GM19025 (cell line): Measurements from ENCODE around the gene N4BP2L2.
A peak's percentile ranks its signal among the peaks of the same experiment; 100 is the strongest.
"Not testable (repeated sequence)": the region's sequence is repeated elsewhere in the genome, so short reads cannot be mapped to it uniquely, and the experiment has no call there.

ENCODE experiments used
- ATAC-seq: cut with Tn5 transposase; IDR thresholded peaks from one replicate; pipeline ENCODE4 v1.9.1; 2021; ENCODE audit warnings: mild to moderate bottlenecking, low read depth, moderate library complexity; ENCODE audit not compliant: unreplicated experiment

The N4BP2L2 gene

DNA sequence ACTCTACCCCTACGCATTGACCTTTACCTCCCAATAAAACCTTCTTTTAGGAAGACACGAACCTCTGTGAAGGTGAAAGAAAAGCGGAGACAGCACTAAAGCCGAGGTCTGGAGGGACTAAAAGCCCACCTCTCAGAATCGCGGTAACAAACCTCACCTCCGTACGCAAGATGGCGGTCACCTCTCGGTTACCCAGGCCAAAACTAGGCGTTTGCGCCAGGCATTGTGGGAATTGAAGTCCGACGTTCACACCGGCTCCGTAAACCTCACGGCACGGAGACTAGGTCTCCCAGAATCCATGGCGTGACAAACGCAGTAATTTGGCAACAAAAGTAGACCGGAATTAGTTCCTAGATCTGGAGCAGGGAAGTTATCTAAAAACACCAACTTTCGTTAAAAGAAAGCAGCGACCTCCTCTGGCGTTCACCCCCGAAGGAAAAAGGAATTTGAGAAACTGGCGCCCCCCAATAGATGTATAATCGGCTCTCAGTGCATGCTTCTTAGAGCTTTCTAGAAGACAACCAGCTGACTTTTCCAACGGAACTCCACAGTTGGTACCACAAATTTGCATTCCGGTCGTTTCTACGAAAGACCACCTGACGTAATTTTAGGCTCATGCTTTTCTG, at the start of gene N4BP2L2:
TSS of gene N4BP2L2 (minus strand) at position 175 of the 626 bp plus-strand sequence. CDS start 1,768 bp downstream, outside the sequence.
- peak; percentile 94 for ATAC-seq

DNA sequence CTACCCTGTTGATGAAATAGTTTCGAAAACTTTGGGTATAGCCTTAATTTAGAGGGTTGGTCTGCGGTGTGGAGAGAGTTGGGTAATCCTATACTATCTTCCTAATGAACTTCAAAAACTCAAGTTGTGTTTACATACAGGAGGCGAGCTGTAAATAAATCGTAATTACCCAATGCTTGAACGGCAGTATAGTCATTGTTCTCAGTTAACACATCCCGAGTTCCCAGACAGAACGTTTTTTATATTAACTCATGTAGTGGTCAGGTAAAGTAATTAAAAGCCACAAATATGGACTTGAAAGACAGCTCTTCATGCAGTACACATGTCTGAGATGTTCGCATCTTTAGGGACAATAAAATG, 49.2 kb upstream of the N4BP2L2 start:
- no peak for ATAC-seq

DNA sequence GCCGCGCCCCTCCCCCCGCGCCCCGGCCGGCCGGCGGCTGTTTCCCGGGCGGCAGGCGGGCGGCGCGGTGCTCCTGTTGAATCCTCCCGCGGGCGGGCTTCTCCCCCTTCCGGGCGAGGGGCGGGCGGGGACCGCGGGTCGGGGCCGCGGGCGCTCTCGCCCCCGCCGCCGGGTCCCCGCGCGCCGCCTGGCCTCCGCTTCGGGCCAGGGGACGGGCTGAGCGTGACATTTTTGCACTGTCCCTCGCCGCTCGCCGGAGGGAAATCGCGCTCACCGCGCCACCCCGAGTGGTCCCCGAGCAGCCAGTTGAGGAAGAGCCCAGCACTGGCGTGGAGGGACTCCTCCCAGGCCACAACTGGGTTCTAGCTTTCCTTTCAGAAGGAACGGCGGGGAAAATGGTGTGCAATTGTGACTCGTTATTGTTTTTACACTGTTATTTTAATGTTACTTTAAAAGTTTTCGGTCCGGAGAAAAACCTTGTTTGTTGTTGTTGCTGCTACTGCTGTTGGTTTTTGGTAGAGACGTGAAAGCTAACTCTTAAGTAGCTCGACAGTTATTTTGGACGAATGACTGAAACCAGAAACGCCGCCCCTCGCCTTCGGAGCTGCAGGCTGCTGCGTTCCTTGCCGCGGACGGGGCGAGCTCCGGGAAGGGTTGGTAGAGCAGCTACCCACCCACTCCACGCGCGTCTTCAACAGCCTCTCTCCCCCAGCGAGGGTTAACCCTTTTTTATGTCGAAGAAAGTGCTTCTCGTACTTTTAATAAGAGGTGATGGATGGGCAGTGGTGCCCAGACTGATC, 48.6 kb upstream of the N4BP2L2 start:
- ATAC-seq: peak; percentile 31

DNA sequence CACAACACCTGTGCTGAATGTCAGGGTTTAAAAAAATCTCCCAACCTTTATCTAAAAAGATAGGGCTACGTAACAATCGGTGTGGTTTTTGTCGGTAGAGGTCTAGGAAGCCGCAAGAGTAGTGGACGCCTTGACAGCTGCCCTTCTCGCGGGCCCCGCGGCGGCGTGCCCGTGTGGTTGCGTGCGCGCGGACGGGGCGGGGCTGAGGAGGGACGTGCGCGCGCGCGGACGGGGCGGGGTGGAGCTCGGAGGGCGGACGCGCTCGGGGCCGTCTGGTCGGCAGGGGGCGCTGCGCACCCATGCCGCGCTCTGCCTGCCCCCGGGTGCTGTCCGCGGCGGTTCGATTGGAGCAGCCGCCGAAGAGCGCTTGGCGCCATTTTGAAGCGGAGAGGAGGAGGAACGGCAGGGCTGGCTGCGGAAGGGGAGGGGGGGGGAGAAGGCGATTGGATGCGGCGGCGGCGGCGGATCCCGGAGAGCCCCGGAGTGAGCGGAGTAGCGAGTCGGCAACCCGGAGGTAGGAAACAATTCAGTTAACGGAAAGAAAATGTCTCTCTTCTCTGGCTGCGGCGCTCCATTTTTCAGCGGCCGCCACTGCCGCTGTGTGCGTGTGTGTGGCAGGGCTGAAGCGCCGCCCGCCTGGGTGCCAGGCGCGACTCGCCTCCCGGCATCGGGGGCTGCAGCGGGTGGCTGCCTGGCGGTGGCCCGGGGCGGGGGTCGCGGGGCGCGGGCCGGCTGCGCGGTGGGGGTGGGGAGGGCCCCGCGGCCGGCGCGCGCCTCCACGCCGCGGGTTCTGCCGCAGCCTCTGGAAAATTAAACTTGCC, 47.7 kb upstream of the N4BP2L2 start, which contains the start of gene PDS5B:
TSS of gene PDS5B (plus strand) at position 373 of the 821 bp plus-strand sequence. CDS start 62,321 bp downstream, outside the sequence.
- peak; percentile 80 for ATAC-seq

DNA sequence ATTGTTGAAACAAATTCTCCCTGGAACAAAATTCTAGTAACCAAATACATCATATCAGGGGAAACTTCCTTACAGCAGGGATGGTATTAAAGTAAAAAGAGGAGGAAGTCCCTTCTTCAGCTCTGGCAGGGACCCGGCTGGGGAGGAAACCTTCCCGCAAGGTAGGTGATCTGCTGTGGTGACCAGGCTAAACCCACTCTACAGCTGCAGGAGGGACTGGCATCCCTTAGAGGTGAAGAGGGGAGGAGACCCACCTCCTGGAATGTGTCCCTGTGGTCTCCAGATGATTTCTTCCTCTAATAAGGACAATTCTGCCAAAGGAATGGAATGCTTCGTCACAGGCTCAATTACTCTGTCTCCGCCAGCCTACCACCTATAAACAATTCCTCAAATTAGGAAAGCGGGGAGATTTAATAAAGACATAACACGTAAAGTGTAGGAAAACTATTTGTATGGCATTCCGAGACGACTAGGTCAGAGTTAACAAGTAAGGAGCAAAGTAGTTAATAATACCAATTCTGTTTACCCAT, 47.0 kb upstream of the N4BP2L2 start:
- ATAC-seq: peak; percentile 1

DNA sequence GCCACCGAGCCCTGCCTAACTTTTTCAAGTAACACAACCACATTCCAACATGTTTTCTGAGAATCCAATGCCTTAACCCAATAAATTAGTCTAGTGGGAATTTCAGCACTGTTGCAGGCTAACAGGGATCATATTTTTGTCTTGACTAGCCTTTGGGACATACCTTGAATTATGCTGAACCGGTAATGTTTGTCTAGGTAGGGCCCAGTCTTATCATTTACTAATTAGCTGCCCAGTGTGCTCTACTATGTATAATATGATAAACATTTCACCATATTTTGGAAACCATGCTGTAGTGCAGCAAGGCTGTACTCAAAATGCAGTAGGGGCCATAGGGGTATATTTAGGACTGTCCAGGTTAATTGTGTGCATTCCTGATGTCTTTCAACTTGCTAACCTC, 44.4 kb upstream of the N4BP2L2 start:
- ATAC-seq: no peak

DNA sequence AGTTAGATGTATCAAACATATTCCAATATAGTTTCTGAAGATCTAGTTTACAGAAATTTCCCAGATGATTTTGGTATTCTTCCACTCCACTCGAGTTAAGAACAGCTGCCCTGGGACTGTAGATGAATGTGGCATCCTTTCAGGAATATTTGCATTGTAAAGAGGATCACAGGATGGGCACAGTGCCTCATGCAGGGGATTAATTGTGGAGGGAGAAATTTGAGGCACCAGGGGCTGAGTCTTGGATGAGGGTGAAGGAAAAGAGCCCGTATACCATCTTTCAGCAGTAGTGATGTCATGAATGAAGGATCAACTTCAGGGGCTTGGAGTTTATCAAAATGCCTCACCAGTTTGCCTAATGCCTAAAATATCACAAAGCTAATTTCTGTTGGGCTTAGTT, 43.7 kb upstream of the N4BP2L2 start:
- no peak for ATAC-seq

DNA sequence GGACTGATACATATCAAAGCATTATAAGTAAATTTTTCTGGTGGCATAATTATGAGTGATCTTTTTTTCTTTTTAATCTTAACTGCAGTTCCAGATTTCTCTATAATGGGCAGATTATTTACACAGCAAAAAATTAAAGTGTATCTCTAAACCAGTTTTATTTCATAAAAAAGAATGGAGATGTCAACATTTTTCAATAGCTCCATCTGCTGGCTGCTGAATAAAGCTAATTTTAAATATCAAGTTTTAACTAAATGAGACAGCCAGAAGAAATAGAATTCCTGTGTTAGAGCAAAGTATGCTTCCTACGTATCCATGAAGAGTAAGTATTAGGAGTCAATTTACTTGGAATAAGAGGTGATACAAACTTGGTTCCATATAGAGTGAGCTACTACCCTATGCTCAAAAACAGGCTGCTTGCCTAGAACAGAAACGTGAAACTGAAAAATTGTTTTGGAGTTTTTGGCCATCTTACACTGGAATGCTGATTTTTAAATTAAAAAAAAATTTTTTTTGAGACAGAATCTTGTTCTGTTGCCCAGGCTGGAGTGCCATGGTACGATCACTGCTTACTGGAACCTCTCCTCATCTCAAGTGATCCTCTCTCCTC, 42.7 kb upstream of the N4BP2L2 start:
- ATAC-seq: no peak

DNA sequence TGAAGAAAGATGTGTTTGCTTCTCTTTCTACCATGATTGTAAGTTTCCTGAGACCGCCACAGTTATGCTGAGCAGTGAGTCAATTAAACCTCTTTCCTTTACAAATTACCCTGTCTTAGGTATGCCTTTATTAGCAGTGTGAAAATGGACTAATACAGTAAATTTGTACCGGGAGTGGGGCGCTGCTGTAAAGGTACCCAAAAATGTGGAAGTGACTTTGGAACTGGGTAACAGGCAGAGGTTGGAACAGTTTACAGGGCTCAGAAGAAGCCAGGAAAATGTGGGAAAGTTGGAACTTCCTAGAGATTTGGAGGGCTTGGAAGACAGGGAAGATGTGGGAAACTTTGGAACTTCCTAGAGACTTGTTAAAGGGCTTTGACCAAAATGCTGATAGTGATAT, 38.4 kb upstream of the N4BP2L2 start:
- no peak for ATAC-seq

DNA sequence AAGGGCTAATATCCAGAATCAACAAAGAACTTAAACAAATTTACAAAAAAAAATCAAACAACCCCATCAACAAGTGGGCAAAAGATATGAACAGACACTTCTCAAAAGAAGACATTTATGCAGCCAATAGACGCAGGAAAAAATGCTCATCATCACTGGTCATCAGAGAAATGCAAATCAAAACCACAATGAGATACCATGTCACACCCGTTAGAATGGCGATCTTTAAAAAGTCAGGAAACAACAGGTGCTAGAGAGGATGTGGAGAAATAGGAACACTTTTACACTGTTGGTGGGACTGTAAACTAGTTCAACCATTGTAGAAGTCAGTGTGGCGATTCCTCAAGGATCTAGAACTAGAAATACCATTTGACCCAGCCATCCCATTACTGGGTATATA, 37.1 kb upstream of the N4BP2L2 start:
- ATAC-seq: not testable (repeated sequence)

DNA sequence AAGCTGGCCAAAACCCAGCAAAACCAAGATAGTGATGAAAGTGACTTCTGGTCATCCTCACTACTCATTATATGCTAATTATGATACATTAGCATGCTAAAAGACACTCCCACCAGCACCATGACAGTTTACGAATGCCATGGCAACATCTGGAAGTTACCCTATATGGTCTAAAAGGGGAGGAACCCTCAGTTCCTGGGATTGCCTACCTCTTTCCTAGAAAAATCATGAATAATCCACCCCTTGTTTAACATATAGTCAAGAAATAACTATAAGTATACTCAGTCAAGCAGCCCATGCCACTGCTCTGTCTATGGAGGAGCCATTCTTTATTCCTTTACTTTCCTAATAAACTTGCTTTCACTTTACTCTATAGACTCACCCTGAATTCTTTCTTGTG, 22.2 kb upstream of the N4BP2L2 start:
- not testable (repeated sequence) for ATAC-seq

DNA sequence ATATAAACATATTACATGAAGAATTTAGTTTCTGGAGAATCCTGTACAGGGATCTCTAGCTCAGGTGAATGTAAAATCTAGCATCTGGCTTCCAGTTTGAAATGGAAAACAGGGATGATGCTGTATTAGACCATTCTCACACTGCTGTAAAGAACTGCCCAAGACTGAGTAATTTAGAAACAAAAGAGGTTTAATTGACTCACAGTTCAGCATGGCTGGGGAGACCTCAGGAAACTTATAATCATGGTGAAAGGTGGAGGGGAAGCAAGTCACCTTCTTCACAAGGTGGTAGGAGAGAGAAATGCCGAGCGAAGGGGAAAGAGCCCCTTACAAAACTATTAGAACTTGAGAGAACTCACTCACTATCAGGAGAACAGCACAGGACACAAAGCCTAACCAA, 17.0 kb upstream of the N4BP2L2 start:
- ATAC-seq: no peak

DNA sequence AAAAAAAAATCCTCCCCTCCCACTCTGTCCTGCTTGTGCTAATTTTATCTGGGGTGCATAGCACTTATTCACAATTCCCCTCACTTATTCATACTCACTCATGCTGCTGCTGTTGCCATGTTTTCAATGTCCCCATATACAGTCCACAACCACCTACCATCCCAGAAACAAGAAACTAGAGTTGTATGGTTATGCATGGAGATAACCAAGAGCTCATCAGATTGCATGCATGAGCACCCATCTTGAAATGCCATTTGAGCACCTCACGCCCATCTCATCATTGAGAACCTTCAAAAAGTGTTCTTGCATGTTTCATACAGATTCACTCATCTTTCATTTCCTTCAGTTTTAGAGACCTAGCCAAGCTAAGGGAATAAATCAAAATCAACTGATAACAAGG, 15.1 kb upstream of the N4BP2L2 start:
- ATAC-seq: no peak

DNA sequence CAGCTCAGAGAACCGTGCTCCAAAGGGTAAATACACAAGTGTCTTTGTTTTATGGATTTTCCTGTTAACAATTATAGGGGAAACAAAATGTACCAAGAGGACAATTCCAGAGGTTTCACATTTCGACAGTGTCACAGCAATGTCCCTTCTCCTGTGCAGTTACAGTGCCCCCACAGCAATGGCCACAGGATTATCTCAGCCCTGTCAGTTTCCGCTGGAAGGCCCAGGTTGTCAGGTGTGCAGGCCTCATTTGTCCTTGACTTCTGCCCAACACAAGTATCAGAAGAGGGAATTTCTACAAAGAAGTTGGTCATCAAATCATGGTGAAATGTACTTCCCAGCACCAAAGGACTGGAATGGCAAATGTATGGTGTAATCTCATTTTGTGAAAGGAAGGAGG, 11.2 kb upstream of the N4BP2L2 start:
- ATAC-seq: no peak

DNA sequence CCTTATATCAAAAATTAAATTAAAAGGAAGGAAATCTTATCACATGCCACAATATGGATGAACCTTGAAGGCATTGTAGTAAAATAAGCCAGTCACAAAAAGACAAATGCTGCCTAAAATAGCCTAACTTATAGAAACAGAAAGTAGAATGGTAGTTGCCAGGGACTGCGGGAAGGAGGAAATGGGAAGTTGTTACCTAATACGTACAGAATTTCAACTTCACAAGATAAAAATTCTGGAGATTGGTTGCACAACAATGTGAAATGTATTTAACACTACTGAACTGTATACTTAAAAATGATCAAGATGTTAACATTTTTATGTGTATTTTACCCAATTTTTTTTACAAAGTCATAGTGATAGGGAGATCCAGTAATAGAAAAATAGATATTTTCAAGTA, 10.2 kb upstream of the N4BP2L2 start:
- ATAC-seq: no peak

DNA sequence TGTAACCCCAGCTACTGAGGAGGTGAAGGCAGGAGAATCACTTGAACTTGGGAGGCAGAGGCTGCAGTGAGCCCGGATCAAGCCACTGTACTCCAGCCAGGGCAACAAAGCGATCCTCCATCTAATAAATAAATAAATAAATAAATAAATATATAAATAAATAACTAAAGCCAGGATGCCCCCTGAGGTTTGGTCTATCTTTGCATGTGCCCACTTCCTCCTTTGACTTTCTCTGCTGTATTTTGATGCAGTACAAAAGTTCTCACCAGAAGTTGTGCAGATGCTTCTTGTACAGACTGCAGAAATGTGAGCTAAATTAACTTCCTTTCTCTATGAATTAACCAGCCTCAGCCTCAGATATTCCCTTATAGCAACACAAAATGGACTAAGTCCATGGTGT, 6.5 kb upstream of the N4BP2L2 start:
- ATAC-seq: no peak

DNA sequence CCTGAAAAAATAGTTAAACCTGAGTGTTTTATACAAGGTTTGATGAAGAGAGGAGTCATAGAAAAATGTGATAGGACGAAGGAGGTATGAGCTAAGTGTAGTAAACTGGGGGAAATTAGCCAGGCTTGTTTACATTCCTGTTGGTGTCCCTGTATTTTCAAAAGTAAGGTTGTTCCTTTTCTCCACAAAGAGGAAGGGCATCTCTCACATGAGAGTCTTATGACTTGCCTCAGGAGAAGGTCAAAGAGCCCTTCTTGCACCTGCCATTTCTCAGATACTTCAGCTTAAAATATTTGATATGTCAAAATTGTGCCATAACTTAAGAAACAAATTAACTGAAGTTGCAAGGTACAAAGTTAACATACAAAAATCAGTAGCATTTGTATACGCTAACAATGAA, 3.6 kb upstream of the N4BP2L2 start:
- no peak for ATAC-seq

DNA sequence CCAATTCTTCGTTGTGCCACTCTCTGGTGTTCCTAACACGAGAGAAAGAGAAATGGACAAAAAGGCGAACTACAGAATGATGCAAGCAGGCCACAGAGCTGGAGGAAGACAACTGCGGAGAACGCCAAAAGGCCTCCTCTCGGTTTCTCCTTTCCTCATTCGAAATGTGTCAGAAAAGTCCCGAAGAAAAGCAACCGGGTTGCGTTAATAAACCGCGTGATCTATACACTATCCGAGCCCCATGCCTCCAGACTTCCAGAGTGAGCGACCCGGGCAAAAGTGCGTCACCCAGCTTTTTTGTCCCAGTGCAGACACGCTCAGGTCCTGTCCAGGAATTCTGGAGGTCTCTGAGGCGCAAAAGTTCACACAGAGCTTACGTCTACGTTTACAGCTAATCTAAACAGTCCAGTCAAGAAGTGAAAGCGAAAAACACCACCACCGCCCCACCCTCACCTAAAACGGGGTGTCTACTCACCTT, 413 bp downstream of the N4BP2L2 start:
- ATAC-seq: peak; percentile 72

DNA sequence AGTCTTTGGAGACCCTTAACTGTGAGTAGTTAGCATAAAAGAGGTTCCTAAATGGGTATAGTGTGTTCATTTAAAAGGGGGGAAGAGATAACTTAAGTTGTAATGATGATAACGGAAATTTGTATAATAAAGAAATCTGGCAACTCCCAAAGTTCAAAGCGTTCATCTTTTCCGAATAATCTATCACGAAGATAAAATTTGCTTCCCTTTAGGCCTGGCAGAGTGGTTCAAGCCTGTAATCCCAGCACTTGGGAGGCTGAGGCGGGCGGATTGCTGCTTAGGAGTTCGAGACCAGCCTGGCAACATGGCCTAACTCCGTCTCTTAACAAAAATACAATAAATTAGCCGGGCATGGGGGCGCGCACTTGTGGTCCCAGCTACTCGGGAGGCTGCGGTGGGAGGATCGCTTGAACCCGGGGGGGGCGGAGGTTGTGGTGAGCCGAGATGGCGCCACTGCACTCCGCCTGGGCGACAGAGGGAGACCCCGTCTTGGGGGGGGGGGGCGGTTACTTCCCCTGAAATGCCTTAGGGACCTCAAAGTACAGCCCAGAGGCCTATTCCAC, 934 bp downstream of the N4BP2L2 start:
- no peak for ATAC-seq

DNA sequence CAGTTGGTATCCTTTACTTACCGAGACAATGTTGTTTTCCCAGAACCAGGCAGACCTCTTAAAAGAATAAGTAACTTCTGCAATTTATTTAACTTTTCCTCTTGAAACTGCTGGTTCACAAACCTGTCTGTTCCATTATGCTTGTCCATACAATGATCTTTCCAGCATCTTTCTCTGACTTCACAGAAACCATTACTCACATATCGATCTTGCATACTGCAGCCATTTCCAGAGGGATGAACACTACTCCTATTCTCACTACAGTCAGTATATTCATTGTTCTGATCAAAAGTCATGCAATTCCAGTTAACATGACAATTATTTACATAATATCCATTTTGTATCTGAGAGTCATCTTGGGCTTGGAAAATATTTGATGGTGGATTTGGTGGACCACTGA, 2.8 kb downstream of the N4BP2L2 start:
- no peak for ATAC-seq
